A549 (cell line): ENCODE data around the gene NUP214. TPM values are rescaled to one million over a fixed set of nuclear protein-coding genes. Genes with fewer than 3 reads are reported as not detected.

Experiments used
- ATAC-seq, 2 experiments: fragments of 200-7000 bp in 1 of 2; fragments of >200 bp in 1 of 2; cut with Nextera tagmentation in 1 of 2; cut with Tn5 transposase in 1 of 2; 3 replicates each; pipeline versions ENCODE4 v1.8.0 to v1.9.1; 2018 to 2020; ENCODE audit warnings: mild to moderate bottlenecking in 1 of 2, moderate library complexity in 1 of 2
- CTCF ChIA-PET: fragments of 300-600 bp; sonication (Branson Sonifier 250); formaldehyde crosslinking; extraction: SDS; loops from one replicate; lab custom pipeline; 2021; ENCODE audit warnings: antibody characterized with exemption, inconsistent platforms; lab: Yijun Ruan, JAX
- POLR2A ChIA-PET: fragments of 350-600 bp; formaldehyde crosslinking; extraction: SDS; loops from one replicate; lab custom pipeline; 2021; ENCODE audit warnings: antibody characterized with exemption, inconsistent platforms; lab: Yijun Ruan, JAX
- DNase-seq, 2 experiments: peaks; one replicate each; pipeline versions ENCODE4 v3.0.0 to v3.0.0-alpha.2; 2011 to 2016; ENCODE audit warnings: low read depth in 1 of 2, low spot score in 1 of 2
- FAIRE-seq: peaks from 2 replicates; lab custom pipeline; 2011; peaks lifted over from hg19 to GRCh38; lab: Jason Lieb, UNC
- H3K27ac ChIP-seq, 2 experiments: fragments of >200 bp; sonication (Bioruptor Twin); formaldehyde crosslinking; 3 replicates each; pipeline ENCODE4 v1.5.1; 2016 to 2017
- H3K4me1 ChIP-seq: fragments of >200 bp; sonication (Bioruptor Twin); formaldehyde crosslinking; 3 replicates; pipeline ENCODE4 v1.6.1; 2016
- H3K4me2 ChIP-seq: fragments of >200 bp; sonication (Bioruptor Twin); formaldehyde crosslinking; 3 replicates; pipeline ENCODE4 v1.6.1; 2016
- H3K4me3 ChIP-seq: fragments of >200 bp; sonication (Bioruptor Twin); formaldehyde crosslinking; 3 replicates; pipeline ENCODE4 v1.5.1; 2016
- H3K9me3 ChIP-seq: fragments of >200 bp; sonication (Bioruptor Twin); formaldehyde crosslinking; 3 replicates; pipeline ENCODE4 v1.6.1; 2016
- BCL3 ChIP-seq: fragments of >200 bp; sonication (Bioruptor Twin); formaldehyde crosslinking; IDR thresholded peaks from 3 replicates; pipeline ENCODE4 v1.6.1; 2016
- CEBPB ChIP-seq, 2 experiments: fragments of >200 bp in 1 of 2; sonication (Bioruptor Twin) in 1 of 2; formaldehyde crosslinking in 1 of 2; IDR thresholded peaks; 2 replicates each; pipeline ENCODE4 v1.6.1; 2012 to 2016
- CHD2 ChIP-seq: fragments of 150-350 bp; IDR thresholded peaks from 2 replicates; pipeline ENCODE4 v1.6.1; 2014; ENCODE audit warnings: low read length; ENCODE audit not compliant: partially characterized antibody
- EHMT2 ChIP-seq: fragments of 200-600 bp; sonication (generic); IDR thresholded peaks from 2 replicates; pipeline ENCODE4 v1.6.1; 2016; ENCODE audit warnings: antibody characterized with exemption, low read depth, mild to moderate bottlenecking, moderate library complexity
- EP300 ChIP-seq, 2 experiments: fragments of >200 bp; sonication (Bioruptor Twin); formaldehyde crosslinking; IDR thresholded peaks; 2 replicates in 1 of 2; 3 replicates in 1 of 2; pipeline ENCODE4 v1.6.1; 2016 to 2017
- FOSL2 ChIP-seq, 2 experiments: fragments of 450-650 bp in 1 of 2; fragments of >200 bp in 1 of 2; sonication (Bioruptor Twin) in 1 of 2; formaldehyde crosslinking; IDR thresholded peaks; 2 replicates each; pipeline versions ENCODE4 v1.5.0 to v1.6.1; 2016 to 2020; ENCODE audit warnings: mild to moderate bottlenecking in 1 of 2, moderate library complexity in 1 of 2
- HDAC2 ChIP-seq: fragments of 200-600 bp; sonication (generic); IDR thresholded peaks from 2 replicates; pipeline ENCODE4 v1.6.1; 2016
- HOXA7 ChIP-seq: fragments of 250-450 bp; sonication (Bioruptor Pico); IDR thresholded peaks from 2 replicates; pipeline ENCODE4 v1.5.0; 2020; ENCODE audit warnings: mild to moderate bottlenecking, moderate library complexity
- HOXB5 ChIP-seq: fragments of 250-450 bp; sonication (Bioruptor Pico); IDR thresholded peaks from 2 replicates; pipeline ENCODE4 v1.5.0; 2020; ENCODE audit warnings: mild to moderate bottlenecking, moderate library complexity
- KDM1A ChIP-seq: fragments of 200-600 bp; sonication (generic); IDR thresholded peaks from 2 replicates; pipeline ENCODE4 v1.6.1; 2016; ENCODE audit warnings: low read depth, mild to moderate bottlenecking
- KDM5A ChIP-seq: fragments of 200-600 bp; sonication (generic); IDR thresholded peaks from 2 replicates; pipeline ENCODE4 v1.6.1; 2016; ENCODE audit warnings: antibody characterized with exemption, mild to moderate bottlenecking
- MAFK ChIP-seq: fragments of 450-650 bp; IDR thresholded peaks from 2 replicates; pipeline ENCODE4 v1.6.1; 2014; ENCODE audit not compliant: partially characterized antibody
- MAZ ChIP-seq: fragments of 150-350 bp; IDR thresholded peaks from 2 replicates; pipeline ENCODE4 v1.6.1; 2014; ENCODE audit warnings: antibody characterized with exemption, low read depth, low read length, borderline replicate concordance
- MYC ChIP-seq: IDR thresholded peaks from 2 replicates; pipeline ENCODE4 v1.6.1; 2012; ENCODE audit warnings: mild to moderate bottlenecking, inconsistent platforms, low read length, improper control_type of control experiment, borderline replicate concordance
- NFE2L2 ChIP-seq: fragments of 150-350 bp; conservative IDR thresholded peaks from 2 replicates; pipeline ENCODE4 v1.6.1; 2014; ENCODE audit warnings: low read length
- PBX3 ChIP-seq: IDR thresholded peaks from 2 replicates; pipeline ENCODE4 v1.6.1; 2012
- POLR2A ChIP-seq: IDR thresholded peaks from 2 replicates; pipeline ENCODE4 v1.6.1; 2012; ENCODE audit warnings: mild to moderate bottlenecking, low read length
- POLR2AphosphoS2 ChIP-seq: conservative IDR thresholded peaks from 2 replicates; pipeline ENCODE4 v1.6.1; 2012; ENCODE audit warnings: low read length, improper control_type of control experiment, inconsistent platforms
- RARB ChIP-seq: fragments of 250-450 bp; sonication (Bioruptor Pico); IDR thresholded peaks from 2 replicates; pipeline ENCODE4 v1.8.0; 2021; ENCODE audit warnings: mild to moderate bottlenecking, moderate library complexity
- RCOR1 ChIP-seq: fragments of 150-350 bp; IDR thresholded peaks from 2 replicates; pipeline ENCODE4 v1.6.1; 2014; ENCODE audit warnings: antibody characterized with exemption, low read length, low read depth
- TP53 ChIP-seq: fragments of 250-450 bp; sonication (Bioruptor Pico); IDR thresholded peaks from 2 replicates; pipeline ENCODE4 v1.5.0; 2021; ENCODE audit warnings: mild to moderate bottlenecking, moderate library complexity
- ZFP36 ChIP-seq: fragments of 450-650 bp; IDR thresholded peaks from 2 replicates; pipeline ENCODE4 v1.6.1; 2014; ENCODE audit warnings: borderline replicate concordance; ENCODE audit not compliant: partially characterized antibody
- WGBS: methylation state at CpG from one replicate; pipeline ENCODE4 v1.1.6; 2017; ENCODE audit errors: missing lambda C conversion rate; 5-methylcytosine and 5-hydroxymethylcytosine counted together
- polyA plus RNA-seq, 4 experiments: library from polyadenylated mRNA; depleted of rRNA in 3 of 4; stranded (reverse); fragments of >200 nt; fragmentation: RNase III in 1 of 4; extraction: RNeasy Plus Mini Kit Qiagen cat#74134 plus additional on column Dnase treatment in 1 of 4; gene quantifications; 2 replicates in 3 of 4; 3 replicates in 1 of 4; pipeline ENCODE4 v1.2.3, GENCODE V29; 2011 to 2017

NUP214 gene
- polyA plus RNA-seq, 2 of the 4 experiments (the other 2 are of a cell fraction) = 14.4 to 18.5 TPM

GRCh38 chr9:131101207-131101964 lies 24.0 kb upstream of the NUP214 start:
- ChIA-PET POLR2A (no interaction called here), CTCF (interaction anchor here (1.0 to 2.1 kb wide), 5 partner anchors 8 to 235 kb away, joined by 3 to 7 read pairs (median 3); no protein-coding TSS in a partner anchor)
- ATAC-seq (no peak), DNase-seq (no peak), FAIRE-seq (no peak)
- Histone ChIP-seq H3K4me3 (no peak overlapping the region), H3K4me1 (0 out of 3 replicates have a peak, but pooled peaks cover 4% of the 10 kb centered on the region), H3K4me2 (no peak overlapping the region), H3K27ac (no peak overlapping the region), H3K9me3 (no peaks in the 10 kb centered on the region)
- WGBS = 85% methylated on average over 11 of the region's 11 CpGs
- TF ChIP-seq FOSL2 (IDR thresholded peaks at IDR 0.05) (no peak), FOSL2 (CRISPR knock-in tag; IDR thresholded peaks at IDR 0.05) (no peak), POLR2AphosphoS2 (no peak), MYC (no peak), NFE2L2 (no peak)

GRCh38 chr9:131103024-131103423 lies 22.4 kb upstream of the NUP214 start:
- WGBS = 74% methylated on average over 9 of the region's 9 CpGs
- TF ChIP-seq HDAC2 = no peak
- no peak for TF ChIP-seq KDM5A
- no peak for TF ChIP-seq TP53 (CRISPR knock-in tag)
- TF ChIP-seq ZFP36 = no peak
- no peak for TF ChIP-seq PBX3
- no peak for TF ChIP-seq RCOR1
- no peak for TF ChIP-seq MAZ
- TF ChIP-seq POLR2AphosphoS2 = no peak
- TF ChIP-seq KDM1A = no peak
- no peak for TF ChIP-seq CEBPB (IDR thresholded peaks at IDR 0.05)
- TF ChIP-seq CHD2 = no peak
- TF ChIP-seq FOSL2 (IDR thresholded peaks at IDR 0.05) = no peak
- no peak for TF ChIP-seq FOSL2 (CRISPR knock-in tag; IDR thresholded peaks at IDR 0.05)
- TF ChIP-seq, all 56 proteins: peak for 0
- no peaks in the 10 kb centered on the region for H3K4me1 ChIP-seq
- ChIA-PET POLR2A (no interaction called here), CTCF (interaction anchor here (1.5 to 3.1 kb wide), 4 partner anchors 8 to 233 kb away, joined by 3 to 7 read pairs (median 7); partner anchors contain the start of gene NUP214)
- H3K27ac ChIP-seq = no peak overlapping the region
- no peak overlapping the region for H3K4me3 ChIP-seq
- H3K9me3 ChIP-seq = no peaks in the 10 kb centered on the region
- ATAC-seq (no peak), FAIRE-seq (no peak), DNase-seq (no peak)
- no peak overlapping the region for H3K4me2 ChIP-seq

- no peak overlapping the region for H3K4me3 ChIP-seq
- H3K9me3 ChIP-seq = no peaks in the 10 kb centered on the region
- no peak for FAIRE-seq
- no peak for DNase-seq
- no peaks in the 10 kb centered on the region for H3K4me1 ChIP-seq
- CTCF ChIA-PET = interaction anchor here (0.5 to 3.1 kb wide), 6 partner anchors 9 to 232 kb away, joined by 3 to 7 read pairs (median 3); partner anchors contain the start of gene NUP214
- ATAC-seq = no peak
- TF ChIP-seq RARB (CRISPR knock-in tag) = no peak
- TF ChIP-seq HOXB5 (CRISPR knock-in tag) = no peak
- TF ChIP-seq BCL3 = no peak
- TF ChIP-seq HOXA7 (CRISPR knock-in tag) = no peak
- TF ChIP-seq POLR2A = no peak
- TF ChIP-seq EP300 (IDR thresholded peaks at IDR 0.05) = no peak
- no peak for TF ChIP-seq MAFK
- TF ChIP-seq RCOR1 = no peak
- TF ChIP-seq EHMT2 = no peak
- POLR2A ChIA-PET = interaction anchor here (0.7 kb wide), 1 partner anchor 9 kb away, joined by 11 read pairs; no protein-coding TSS in a partner anchor
- 74% methylated on average over 3 of the region's 3 CpGs for WGBS
- no peak overlapping the region for H3K4me2 ChIP-seq
- no peak overlapping the region for H3K27ac ChIP-seq
Measured at GRCh38 chr9:131103535-131103934, 21.9 kb upstream of the NUP214 start.
